ENCODE data around the gene HOXD11.

The HOXD11 gene

GRCh38 chr2:176105078-176105729 lies 1.9 kb upstream of the HOXD11 start:
- DNase-seq (ENCODE audit: low read depth, low spot score) = no peak

GRCh38 chr2:176105730-176106580 lies 1.1 kb upstream of the HOXD11 start:
- DNase-seq (ENCODE audit: low read depth, low spot score) = no peak

GRCh38 chr2:176107731-176108181 lies 676 bp downstream of the HOXD11 start:
- no peak for DNase-seq (ENCODE audit: low read depth, low spot score)

GRCh38 chr2:176109192-176109901 lies 2.3 kb downstream of the HOXD11 start:
- no peak for DNase-seq (ENCODE audit: low read depth, low spot score)

- no peak for DNase-seq (ENCODE audit: low read depth, low spot score)
Measured at GRCh38 chr2:176109946-176110345, 2.9 kb downstream of the HOXD11 start.

GRCh38 chr2:176110415-176111308 lies 3.6 kb downstream of the HOXD11 start:
- no peak for DNase-seq (ENCODE audit: low read depth, low spot score)

GRCh38 chr2:176111309-176111663 lies 4.2 kb downstream of the HOXD11 start:
- no peak for DNase-seq (ENCODE audit: low read depth, low spot score)

- DNase-seq (ENCODE audit: low read depth, low spot score) = no peak
Measured at GRCh38 chr2:176111846-176112374, 4.8 kb downstream of the HOXD11 start.

- no peak for DNase-seq (ENCODE audit: low read depth, low spot score)
Measured at GRCh38 chr2:176112375-176113302, 5.6 kb downstream of the HOXD11 start.

GRCh38 chr2:176114120-176114929 lies 7.2 kb downstream of the HOXD11 start:
- DNase-seq (ENCODE audit: low read depth, low spot score) = no peak

- no peak for DNase-seq (ENCODE audit: low read depth, low spot score)
Measured at GRCh38 chr2:176114930-176115625, 8.0 kb downstream of the HOXD11 start.

- DNase-seq (ENCODE audit: low read depth, low spot score) = no peak
Measured at GRCh38 chr2:176115883-176116813, 9.1 kb downstream of the HOXD11 start, which contains the start of gene HOXD10. Gene HOXD10 (plus strand): TSS chr2:176116778. CDS start chr2:176116834, 56 bp downstream.

GRCh38 chr2:176117162-176117822 lies 10.2 kb downstream of the HOXD11 start:
- DNase-seq (ENCODE audit: low read depth, low spot score) = no peak

- DNase-seq (ENCODE audit: low read depth, low spot score) = no peak
Measured at GRCh38 chr2:176117823-176118371, 10.8 kb downstream of the HOXD11 start.

- DNase-seq (ENCODE audit: low read depth, low spot score) = no peak
Measured at GRCh38 chr2:176118601-176119339, 11.7 kb downstream of the HOXD11 start.
